ENCODE results near the gene DDX49. TPM values are rescaled to one million over a fixed set of nuclear protein-coding genes. Genes with fewer than 3 reads are reported as not detected.

The DDX49 gene
- total and polyA plus RNA-seq, 9 of the 15 experiments (the other 6 are each of a cell fraction or from before 2014, with no cell fraction given): 1.1 to 113 (median 45.7) TPM

GRCh38 chr19:18919086-18919899, at the start of gene DDX49, which contains the start of gene COPE (continued):
- TF ChIP-seq HNRNPLL (IDR thresholded peaks at IDR 0.05; ENCODE audit: low read depth, low read length, poor library complexity, severe bottlenecking) (peak; percentile 54), ASH1L (IDR thresholded peaks at IDR 0.05; ENCODE audit: borderline replicate concordance, low read depth, partially characterized antibody) (peak; percentile 98), SOX6 (IDR thresholded peaks at IDR 0.05) (0 out of 2 replicates have a peak, but pooled peaks have one; percentile 8), RNF2 (IDR thresholded peaks at IDR 0.05) (peak; percentile 52; the same call in 1 of the 2 replicates), NR2F6 (CRISPR knock-in tag; IDR thresholded peaks at IDR 0.05) (0 out of 2 replicates have a peak, but pooled peaks have one; percentile 3), CBFB (CRISPR knock-in tag; IDR thresholded peaks at IDR 0.05) (0 out of 2 replicates have a peak, but pooled peaks have one; percentile 48), ZNF184 (CRISPR knock-in tag; IDR thresholded peaks at IDR 0.05) (no peak), ATF2 (CRISPR knock-in tag; IDR thresholded peaks at IDR 0.05) (no peak), DIDO1 (tag; IDR thresholded peaks at IDR 0.05; ENCODE audit: low read depth) (peak; percentile 89), SP2 (IDR thresholded peaks at IDR 0.05; ENCODE audit: extremely low read depth, low read depth, low read length, poor library complexity, severe bottlenecking) (peak; percentile 82), VEZF1 (CRISPR knock-in tag; IDR thresholded peaks at IDR 0.05) (peak; percentile 78), ZBTB26 (CRISPR knock-in tag; IDR thresholded peaks at IDR 0.05) (no peak), WHSC1 (IDR thresholded peaks at IDR 0.05; ENCODE audit: low read length) (no peak)
- TF ChIP-seq, protein P1, sequence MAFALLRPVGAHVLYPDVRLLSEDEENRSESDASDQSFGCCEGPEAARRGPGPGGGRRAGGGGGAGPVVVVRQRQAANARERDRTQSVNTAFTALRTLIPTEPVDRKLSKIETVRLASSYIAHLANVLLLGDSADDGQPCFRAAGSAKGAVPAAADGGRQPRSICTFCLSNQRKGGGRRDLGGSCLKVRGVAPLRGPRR (CRISPR knock-in tag; IDR thresholded peaks at IDR 0.05): no peak
- TF ChIP-seq, protein P2, sequence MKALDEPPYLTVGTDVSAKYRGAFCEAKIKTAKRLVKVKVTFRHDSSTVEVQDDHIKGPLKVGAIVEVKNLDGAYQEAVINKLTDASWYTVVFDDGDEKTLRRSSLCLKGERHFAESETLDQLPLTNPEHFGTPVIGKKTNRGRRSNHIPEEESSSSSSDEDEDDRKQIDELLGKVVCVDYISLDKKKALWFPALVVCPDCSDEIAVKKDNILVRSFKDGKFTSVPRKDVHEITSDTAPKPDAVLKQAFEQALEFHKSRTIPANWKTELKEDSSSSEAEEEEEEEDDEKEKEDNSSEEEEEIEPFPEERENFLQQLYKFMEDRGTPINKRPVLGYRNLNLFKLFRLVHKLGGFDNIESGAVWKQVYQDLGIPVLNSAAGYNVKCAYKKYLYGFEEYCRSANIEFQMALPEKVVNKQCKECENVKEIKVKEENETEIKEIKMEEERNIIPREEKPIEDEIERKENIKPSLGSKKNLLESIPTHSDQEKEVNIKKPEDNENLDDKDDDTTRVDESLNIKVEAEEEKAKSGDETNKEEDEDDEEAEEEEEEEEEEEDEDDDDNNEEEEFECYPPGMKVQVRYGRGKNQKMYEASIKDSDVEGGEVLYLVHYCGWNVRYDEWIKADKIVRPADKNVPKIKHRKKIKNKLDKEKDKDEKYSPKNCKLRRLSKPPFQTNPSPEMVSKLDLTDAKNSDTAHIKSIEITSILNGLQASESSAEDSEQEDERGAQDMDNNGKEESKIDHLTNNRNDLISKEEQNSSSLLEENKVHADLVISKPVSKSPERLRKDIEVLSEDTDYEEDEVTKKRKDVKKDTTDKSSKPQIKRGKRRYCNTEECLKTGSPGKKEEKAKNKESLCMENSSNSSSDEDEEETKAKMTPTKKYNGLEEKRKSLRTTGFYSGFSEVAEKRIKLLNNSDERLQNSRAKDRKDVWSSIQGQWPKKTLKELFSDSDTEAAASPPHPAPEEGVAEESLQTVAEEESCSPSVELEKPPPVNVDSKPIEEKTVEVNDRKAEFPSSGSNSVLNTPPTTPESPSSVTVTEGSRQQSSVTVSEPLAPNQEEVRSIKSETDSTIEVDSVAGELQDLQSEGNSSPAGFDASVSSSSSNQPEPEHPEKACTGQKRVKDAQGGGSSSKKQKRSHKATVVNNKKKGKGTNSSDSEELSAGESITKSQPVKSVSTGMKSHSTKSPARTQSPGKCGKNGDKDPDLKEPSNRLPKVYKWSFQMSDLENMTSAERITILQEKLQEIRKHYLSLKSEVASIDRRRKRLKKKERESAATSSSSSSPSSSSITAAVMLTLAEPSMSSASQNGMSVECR (CRISPR knock-in tag; IDR thresholded peaks at IDR 0.05): peak; percentile 91

Measured in K562 (cell line).